ELF-1 (cell line): ENCODE data around the gene PPP1R9B.

Experiments
- DNase-seq: peaks from one replicate; pipeline ENCODE4 v3.0.0-alpha.2; 2016; ENCODE audit warnings: low read depth, low spot score

Gene PPP1R9B

DNA sequence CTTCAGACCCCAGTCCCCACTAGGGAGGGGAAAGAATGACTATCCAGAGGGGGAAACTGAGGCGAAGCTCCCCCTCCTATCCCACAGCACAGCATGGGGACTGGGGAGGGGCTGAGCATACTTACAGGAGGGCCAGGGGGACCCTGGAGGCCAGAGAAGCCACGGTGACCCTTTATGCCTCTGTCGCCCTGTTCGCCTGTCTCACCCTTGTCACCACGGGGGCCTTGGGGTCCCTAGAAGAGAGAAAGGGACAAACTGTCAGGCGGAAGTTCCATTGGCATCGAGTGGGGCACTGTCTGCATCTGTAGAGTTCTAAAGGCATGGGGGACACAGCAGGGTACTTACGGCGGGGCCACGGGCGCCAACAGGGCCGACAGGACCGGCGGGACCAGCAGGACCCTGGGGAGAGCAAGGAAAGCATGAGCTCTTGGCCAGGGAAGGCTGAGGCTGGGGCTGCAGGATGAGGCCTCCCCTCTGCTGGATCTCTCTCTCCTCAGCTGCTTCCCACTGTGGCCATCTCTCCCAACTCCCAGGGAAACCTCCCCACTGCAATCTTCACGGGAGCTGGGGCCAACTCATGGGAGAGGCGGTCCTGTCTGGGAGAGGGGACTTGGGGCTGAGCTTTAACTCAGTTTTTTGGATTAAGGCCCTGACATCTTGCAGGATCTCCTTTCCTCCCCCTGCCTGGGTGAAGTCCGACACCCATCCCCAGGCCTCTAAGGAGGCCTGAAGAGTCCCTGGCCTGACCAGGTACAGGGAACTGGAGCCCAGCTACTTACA, 37.5 kb upstream of the PPP1R9B start:
- no peak for DNase-seq

DNA sequence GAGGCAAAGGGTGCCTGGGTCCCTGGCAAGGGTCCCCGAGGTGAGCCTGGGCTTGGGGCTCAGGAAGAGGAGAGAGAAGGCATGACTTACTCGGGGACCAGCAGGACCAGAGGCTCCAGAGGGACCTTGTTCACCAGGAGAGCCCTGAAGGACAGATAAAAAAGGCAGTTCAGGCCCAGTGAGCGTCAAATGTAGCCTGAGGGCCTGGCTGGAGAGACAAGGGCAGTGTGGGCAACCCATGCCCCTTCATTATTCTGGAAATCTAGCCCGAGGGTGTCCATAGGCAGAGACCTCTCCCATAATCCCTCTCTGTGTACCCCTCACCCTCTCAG, 36.9 kb upstream of the PPP1R9B start:
- no peak for DNase-seq

DNA sequence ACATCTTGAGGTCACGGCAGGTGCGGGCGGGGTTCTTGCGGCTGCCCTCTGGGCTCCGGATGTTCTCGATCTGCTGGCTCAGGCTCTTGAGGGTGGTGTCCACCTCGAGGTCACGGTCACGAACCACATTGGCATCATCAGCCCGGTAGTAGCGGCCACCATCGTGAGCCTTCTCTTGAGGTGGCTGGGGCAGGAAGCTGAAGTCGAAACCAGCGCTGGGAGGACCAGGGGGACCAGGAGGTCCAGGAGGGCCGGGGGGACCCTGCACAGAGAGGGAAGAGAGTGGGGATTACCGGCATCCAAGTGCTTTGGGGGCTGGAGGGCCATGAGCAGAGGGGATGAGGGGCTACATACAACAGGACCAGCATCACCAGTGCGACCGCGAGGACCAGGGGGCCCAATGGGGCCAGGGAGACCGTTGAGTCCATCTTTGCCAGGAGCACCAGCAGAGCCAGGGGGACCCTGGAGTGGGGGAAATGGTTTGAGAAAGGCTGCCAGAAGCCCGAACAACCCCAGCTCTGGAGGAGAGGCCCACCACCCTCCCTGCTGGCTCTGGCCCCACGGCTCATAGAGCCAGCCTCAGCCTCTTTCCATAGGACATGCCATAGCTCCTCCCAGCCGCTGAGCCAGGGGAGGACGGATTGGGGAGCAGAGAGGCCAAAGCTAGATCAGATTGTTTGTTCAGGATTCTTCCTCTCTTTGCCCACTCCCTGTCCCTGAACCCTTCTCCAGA, 36.4 kb upstream of the PPP1R9B start:
- DNase-seq: no peak

DNA sequence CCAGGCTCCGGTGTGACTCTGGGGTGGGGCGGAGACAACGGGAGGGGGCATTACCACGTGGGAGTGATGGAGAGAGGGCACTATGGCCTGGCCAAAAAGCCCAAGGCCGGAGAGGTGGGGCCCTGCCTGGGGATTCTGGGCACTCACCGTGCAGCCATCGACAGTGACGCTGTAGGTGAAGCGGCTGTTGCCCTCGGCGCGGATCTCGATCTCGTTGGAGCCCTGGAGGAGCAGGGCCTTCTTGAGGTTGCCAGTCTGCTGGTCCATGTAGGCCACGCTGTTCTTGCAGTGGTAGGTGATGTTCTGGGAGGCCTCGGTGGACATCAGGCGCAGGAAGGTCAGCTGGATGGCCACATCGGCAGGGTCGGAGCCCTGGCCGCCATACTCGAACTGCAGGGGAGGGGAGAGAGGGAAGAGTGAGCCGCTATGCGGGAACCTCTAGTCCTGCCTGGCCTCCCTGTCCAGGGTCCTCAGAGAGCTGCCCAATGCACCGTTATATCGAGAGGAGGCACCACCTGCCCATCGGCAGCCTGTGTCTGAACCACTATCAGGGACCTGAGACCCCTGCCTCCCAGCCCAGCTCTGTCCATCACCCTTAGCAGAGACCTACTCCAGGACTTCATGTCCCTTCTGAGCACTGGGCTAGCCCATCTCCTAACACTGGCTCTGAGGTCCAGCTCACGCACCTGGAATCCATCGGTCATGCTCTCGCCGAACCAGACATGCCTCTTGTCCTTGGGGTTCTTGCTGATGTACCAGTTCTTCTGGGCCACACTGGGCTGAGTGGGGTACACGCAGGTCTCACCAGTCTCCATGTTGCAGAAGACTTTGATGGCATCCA, 35.4 kb upstream of the PPP1R9B start:
- no peak for DNase-seq

DNA sequence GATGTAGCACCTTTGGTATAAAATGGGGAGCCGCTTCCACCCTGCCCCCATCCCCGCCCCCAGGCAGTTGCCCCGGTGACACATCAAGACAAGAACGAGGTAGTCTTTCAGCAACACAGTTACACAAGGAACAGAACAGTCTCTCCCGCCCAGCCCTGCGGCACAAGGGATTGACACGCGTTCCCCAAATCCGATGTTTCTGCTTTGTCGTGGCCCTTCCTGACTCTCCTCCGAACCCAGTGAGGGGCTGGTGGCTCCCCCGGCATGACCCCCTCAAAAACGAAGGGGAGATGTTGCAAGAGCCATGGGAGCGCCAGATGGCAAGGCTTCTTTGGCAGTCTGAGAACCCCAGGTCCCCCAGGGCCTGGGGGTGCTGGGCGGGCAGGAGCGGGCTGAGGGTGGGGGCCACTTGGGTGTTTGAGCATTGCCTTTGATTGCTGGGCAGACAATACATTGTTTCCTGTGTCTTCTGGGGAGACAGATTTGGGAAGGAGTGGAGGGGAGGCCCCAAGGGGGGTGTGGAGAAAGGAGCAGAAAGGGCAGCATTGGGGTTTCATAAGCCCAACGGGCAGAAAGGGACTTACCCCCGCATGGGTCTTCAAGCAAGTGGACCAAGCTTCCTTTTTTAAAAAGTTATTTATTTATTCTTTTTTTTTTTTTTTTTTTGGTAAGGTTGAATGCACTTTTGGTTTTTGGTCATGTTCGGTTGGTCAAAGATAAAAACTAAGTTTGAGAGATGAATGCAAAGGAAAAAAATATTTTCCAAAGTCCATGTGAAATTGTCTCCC, 34.3 kb upstream of the PPP1R9B start:
- DNase-seq: no peak

DNA sequence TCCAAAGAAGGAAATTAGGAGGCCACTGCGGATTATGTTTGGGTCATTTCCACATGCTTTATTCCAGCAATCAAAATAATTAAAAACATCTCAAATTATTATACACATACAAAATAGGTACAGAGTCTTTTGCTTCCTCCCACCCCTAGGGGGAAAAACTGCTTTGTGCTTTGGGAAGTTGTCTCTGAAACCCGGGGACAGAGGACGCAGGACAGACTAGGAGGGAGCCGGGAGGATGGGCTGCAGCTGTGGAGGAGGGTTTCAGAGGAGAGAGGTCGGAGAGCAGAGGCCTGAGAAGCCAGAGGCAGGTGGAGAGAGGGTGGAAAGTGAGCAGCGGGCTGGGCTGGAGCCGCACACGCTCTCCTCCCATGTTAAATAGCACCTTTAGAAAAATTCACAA, 33.6 kb upstream of the PPP1R9B start:
- peak; percentile 38 for DNase-seq

DNA sequence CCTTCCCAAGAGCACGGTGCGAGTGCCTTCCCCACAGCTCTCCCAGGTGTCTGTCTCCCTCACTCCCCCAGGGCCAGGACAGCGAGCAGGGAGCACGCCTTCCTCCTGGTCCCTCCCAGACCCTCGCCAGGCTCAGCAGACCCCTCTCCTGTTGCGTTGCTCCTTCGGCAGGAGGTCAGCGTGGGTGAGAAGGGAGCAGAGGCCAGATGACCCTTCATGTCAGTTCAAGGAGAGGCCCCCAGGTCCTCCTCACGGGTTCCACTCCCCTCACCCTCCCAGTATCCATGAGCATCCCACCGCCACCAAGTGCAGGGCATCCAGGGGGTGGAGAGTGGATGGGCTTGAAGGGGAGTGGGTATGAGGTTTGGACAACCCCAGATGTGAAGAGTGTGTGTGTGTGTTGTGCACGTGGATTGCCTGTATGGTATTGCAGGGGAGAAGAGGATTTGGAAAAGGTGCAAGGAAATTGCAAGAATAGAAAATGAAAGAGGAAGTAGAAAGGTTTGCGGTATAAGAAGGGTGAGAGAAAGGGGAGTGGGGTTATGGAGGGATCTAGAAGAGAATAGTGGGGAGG, 33.0 kb upstream of the PPP1R9B start:
- no peak for DNase-seq

DNA sequence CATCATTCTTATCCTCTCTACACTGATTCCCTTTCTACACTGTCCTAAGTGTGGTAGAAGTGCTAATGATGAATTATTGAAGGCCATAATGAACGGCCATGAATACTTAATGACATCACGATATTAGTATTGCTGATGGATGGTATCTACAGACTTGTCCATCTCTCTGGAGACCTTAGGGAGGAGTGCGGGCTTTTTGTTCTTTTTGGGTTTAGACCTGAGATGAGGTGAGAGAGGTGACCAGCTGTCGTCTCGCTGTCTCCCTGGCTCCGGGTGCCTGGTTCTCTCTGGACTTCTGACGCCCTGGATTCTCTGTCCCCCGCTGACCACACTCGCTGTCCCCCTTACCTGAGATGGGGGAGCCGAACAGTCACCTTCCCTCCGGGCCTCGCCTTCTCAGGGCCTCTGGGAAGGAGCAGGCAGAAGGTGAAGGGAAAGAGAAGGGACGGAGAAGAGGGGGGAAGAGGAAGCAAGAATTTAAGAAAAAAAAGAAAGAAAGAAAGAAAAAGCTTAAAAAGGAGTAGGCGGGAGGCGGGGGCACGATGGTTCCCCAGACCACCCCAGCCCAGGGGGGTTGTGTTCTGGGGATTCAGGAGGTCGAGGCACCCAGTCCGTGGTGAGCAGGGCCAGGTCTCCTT, 32.4 kb upstream of the PPP1R9B start:
- DNase-seq: no peak

DNA sequence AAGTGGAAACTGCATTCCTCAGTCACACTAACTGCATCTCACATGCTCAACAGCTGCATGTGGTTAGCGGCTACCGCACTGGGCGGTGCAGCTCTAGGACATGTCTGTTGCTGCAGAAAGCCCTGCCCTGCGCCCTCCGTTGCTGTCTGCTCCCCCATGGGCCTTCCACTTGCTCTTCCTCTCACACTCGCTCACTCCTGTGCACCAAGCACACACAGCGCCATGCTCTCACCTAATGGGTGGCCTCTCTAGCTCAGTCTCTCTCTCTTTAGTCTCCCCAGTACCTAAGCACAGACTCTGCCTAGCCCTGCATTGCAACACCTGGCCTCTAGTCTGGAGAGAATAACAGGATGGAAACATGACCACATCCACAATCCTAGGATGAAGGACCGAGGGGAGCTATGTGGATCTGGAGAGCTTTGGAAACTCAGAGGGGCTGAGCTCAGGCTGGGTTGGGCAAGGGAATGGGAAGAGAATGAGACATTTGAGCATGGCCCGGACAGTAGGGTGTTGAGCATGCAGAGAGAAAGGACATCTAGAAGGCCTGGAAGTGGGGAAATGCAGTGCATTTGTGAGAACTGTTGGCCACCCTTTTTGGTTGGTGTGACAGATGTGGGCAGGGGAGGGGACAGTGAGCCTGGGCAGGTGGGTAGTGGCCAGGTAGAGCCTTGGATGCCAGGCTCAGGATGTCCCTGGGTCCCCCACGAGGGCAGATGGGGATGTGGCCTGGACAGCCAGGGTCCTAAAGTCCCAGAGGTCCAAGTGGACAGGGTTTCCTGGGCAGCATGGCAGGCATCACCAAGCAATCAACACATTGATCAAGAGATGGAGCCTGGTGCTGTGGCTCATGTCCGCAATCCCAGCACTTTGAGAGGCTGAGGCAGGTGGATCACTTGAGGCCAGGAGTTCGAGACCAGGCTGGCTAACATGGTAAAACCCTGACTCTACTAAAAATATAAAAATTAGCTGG, 31.4 kb upstream of the PPP1R9B start:
- DNase-seq: no peak

DNA sequence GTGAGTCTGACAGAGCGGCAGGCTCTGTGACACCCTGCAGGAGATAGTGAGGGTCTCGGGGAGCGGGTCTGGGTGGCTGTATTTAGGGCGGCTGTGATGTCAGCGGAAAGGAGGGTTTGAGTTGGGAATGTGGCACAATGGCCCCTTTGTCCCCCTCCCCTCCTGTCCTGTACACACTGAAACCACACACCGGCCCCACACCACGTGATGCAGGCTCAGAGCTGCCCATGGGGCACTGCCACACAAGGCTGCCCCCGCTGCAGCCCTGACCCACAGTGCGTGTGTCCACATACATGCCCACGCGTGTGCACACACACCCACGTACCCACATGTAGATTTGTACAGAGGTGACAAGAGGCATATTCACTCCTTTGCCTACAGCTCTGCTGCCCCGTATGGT, 30.7 kb upstream of the PPP1R9B start:
- DNase-seq: no peak

DNA sequence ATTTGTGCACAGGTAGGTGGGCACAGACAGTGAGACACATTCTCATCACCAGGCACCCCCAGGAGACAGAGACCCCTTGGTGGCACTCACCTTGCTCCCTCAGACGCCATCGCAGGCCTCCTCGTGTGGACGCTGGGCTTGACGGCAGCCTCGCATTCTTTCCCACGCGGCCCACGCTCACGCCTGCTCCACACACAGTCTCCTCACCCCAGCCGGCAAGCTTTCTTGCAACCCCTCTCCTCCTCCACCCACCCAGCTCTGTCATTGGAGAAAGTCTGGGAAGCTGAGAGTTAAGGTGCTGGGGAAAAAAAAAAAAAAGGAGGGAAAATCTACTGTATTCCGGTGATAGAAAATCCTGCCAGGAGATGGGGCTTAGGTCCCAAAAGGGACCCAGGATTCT, 30.1 kb upstream of the PPP1R9B start:
- no peak for DNase-seq

DNA sequence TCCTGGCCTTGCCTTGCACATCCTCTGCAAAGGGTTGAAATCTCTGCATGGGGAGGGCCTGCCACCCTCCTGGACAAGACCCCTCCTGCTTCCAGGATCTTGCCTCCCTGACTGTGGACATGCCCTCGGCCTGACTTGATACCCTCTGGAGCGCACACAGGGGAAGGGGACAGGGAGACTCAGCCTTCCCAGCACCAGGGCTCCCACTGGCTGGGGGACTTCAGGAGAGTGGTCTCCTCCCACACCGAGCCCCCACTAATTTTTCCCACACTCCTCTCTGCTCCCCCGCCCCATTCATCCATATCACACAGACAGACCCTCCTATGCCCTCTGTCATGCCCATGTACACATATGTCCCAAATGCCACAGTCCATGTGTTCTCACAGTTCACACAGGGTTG, 29.6 kb upstream of the PPP1R9B start:
- no peak for DNase-seq

DNA sequence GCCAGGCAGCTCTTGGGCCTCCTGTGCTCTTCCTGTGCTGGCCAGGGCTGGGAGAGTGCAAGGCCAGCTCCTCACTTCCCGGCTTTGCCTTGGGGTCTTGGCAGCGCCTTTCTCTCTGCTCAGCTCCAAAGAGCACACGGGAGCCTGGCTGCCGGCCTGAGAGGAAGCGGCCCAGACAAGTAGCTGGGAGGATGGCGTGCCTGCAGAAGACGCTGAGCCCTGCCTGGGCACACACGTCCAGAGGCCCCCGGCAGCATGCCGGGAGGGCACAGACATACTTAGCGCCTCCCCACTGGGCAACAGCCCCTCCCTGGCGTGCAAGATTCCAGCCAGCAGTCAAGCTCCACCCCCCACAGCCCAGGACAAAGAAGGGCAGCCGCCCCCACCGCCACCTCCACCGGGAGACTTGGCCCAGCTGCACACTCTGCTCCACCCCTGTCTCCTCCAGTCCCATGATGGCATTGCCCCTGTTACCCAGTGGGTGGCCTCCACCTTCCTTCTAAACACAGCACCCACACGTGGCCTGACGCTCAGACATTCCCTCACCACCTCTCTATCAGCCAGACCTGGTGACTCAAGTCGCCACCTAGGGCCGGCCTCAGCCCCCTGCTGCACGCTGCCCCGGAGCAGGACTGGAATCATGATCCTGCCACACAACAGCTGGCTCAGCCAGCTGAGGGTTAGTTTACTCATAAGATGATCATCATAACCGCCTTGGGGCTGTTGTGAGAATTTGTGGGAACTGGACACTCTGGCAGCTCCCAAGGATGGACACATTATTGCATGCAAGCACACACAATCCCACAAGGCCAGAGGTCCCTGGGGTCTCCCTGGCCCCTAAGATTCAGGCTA, 27.7 kb upstream of the PPP1R9B start:
- peak; percentile 87 for DNase-seq

DNA sequence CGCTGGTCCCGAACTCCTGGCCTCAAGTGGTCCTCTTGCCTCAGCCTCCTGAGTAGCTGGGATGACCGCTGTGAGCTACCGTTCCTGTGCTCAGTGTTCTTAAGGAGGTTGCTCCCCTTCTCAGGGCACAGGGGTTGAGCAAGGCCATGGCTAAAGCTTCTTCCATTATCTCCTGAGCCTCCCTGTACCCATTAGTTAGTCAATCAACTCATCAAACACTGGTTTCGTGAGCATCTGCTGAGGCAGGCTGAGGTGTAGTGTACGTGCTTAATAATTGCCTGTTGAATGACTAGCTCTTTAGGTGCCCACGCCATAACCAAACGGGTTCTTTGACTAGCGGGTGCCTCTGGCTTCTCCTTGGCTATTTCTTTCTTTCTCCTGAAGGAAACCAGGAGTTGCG, 27.0 kb upstream of the PPP1R9B start:
- DNase-seq: no peak

DNA sequence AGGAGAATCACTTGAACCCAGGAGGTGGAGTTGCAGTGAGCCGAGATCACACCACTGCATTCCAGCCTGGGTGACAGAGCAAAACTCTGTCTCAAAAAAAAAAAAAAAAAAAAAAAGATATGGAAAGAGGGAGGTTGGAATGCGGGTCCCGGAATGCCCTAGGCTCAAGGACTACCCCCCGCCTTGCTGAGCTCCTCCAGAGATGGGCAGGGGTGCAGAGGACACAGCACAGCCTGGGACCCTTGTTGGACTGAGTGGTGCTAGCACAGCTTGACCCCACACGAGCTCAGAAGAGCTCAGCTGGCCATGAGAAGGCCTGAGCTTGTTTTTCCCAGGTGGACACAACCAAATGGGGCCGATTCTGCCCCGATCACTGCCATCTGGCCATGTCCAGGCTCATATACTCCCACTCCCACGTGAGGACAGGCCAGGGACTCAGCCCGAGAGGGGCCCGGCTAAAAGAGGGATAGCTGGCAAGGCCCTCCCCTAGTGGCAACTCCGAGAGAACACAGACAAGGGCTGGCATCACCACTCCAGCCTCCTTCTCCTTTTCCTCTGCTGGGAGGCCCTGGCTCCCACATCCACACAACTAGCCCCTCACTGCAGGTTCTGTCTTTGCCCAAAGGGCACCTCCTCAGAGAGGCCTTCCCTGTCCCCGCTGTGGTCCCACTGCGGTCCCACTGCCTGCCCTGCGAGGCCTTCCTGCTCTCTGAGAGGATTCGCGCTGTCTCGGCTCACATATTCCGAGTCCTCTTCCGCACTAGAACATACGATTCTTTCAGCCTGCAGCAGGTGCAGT, 26.3 kb upstream of the PPP1R9B start:
- DNase-seq: no peak

DNA sequence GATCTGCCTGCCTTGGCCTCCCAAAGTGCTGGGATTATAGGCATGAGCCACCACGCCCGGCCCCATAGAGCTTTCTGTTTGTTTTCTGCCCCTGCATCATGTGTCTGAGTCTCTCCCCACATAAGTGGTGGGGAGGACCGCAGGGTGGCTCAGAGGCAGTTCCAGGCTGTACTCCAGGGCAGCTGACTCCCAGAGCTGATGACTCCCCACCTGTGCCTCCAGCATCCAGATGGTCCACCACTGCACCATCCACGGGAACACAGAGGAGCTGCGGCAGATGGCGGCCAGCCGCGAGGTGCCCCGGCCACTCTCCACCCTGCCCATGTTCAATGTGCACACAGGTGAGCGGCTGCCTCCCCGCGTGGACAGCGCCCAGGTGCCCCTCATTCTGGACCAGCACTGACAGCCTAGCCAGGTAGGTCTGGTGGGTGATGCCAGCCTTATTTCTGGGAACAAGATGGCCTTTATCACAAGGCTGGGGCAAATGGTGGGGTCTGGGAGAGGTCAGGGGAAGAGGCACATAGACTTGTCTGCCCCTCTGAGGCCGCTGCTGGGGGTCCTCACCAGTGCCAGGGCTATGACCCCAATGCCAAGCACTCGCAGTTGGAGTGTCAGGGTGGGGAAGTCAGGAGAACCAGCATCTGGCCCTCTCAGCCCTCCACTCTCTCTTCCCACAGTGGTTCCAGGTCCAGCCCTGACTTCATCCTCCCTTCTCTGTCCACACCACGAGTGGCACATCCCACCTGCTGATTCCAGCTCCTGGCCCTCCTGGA, 24.7 kb upstream of the PPP1R9B start:
- DNase-seq: no peak

DNA sequence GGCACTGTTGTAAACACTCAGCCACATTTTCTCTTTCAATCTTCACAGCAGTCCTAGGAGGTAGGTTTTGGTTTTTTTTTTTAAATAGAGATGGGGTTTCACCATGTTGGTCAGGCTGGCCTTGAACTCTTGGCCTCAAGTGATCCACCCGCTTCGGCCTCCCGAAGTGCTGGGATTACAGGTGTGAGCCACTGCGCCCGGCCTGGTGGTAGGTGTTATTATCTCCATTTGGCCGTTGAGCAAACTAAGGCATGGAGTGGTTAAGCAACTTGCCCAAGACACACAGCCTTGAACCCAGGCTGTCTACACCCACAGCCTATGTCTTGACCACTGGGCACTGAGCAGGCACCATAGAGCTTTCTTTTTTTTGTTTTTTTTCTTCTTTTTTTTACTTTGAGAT, 24.0 kb upstream of the PPP1R9B start:
- no peak for DNase-seq
